ENCODE data around the gene MACROD1. TPM values are rescaled to one million over a fixed set of nuclear protein-coding genes. Genes with fewer than 3 reads are reported as not detected.

The MACROD1 gene
- total and polyA plus RNA-seq, 9 of the 15 experiments (the other 6 are each of a cell fraction or from before 2014, with no cell fraction given) = 1.1 to 60.0 (median 26.4) TPM

DNA sequence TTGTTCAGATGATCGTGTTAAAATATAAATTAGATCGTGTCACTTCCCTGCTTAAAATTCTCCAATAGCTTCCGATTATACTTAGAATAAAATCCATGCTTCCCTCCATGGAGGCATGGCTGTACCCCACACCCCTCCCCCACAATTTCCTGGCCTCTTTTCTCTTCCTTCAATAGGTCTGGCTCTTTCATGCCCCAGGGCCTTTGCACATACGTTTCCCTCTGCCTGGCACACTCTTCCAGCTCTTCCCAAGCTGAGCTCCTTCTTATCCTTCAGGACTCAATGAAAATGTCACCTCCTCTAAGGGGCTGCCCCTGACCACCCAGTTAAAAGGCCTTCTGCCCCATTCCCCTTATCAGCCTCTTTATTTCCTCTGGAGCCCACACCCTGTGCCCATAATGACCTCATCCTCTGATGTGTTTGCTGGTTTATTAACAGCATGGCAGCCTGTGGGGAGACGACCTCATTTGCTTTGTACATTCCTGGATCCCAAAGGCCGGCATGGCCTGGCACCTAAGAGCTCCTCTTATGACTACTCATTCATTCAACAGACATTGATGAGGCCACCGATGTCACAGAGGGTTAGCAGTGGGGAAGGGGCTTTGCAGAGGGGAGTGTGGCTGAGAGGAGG is 139.2 kb downstream of the MACROD1 start:
- FAIRE-seq (no peak), ATAC-seq (no peak), DNase-seq (ENCODE audit: extremely low read depth in 1 of 4, low spot score in 3 of 4) (no peak)
- Histone ChIP-seq H3K27ac (ENCODE audit: extremely low read depth, low read depth, low read length) (no peak overlapping the region), H3K4me2 (ENCODE audit: insufficient read depth, low read length) (no peak overlapping the region), H3K9me3 (replicated peaks; ENCODE audit: control insufficient read depth, insufficient read depth, low read depth, low read length) (no peaks in the 10 kb centered on the region), H3K9ac (ENCODE audit: insufficient read depth in 1 of 2, low read depth in 2 of 2, low read length in 2 of 2) (no peak overlapping the region), H3K4me1 (replicated peaks in 1 of 2; ENCODE audit: control insufficient read depth in 2 of 2, insufficient read depth in 2 of 2, low read length in 2 of 2) (peaks cover 0 to 38% of the 10 kb centered on the region in 2 experiments; a peak in 2 of 5 replicates), H3K36me3 (ENCODE audit: control insufficient read depth, insufficient read depth, low read length) (no peaks in the 10 kb centered on the region), H3K79me2 (ENCODE audit: control insufficient read depth, insufficient read depth, low read length) (no peaks in the 10 kb centered on the region), H3K27me3 (ENCODE audit: control insufficient read depth in 2 of 2, insufficient read depth in 2 of 2, low read length in 2 of 2) (no peaks in the 10 kb centered on the region), H2AFZ (ENCODE audit: low read depth, low read length) (no peak overlapping the region), H3K4me3 (no peak overlapping the region), H3K9me1 (ENCODE audit: control insufficient read depth, insufficient read depth, low read length) (no peaks in the 10 kb centered on the region), H4K20me1 (replicated peaks; ENCODE audit: control insufficient read depth, insufficient read depth, low read length) (peaks cover 68% of the 10 kb centered on the region)
- intact Hi-C loops (cut with micrococcal nuclease) = no loop called here
- in situ Hi-C loops (cut with MboI) = no loop called here
- no TSS peak for BruUV-seq (replicated peaks)
- 58% methylated on average over 7 of the region's 7 CpGs for WGBS (ENCODE audit: insufficient coverage, low coverage, missing lambda C conversion rate)
- TF ChIP-seq CCNT2 (IDR thresholded peaks at IDR 0.05; ENCODE audit: borderline replicate concordance, extremely low read depth, insufficient read length, low read depth, low read length) (no peak), MEIS2 (IDR thresholded peaks at IDR 0.05; ENCODE audit: partially characterized antibody) (no peak)
- CTCF ChIA-PET (ENCODE audit: low intra/inter-chr PET ratio) = no interaction called here
- POLR2A ChIA-PET = interaction anchor here (0.7 to 1.0 kb wide), 3 partner anchors 10 to 49 kb away, joined by 3 to 4 read pairs (median 3); no protein-coding TSS in a partner anchor

DNA sequence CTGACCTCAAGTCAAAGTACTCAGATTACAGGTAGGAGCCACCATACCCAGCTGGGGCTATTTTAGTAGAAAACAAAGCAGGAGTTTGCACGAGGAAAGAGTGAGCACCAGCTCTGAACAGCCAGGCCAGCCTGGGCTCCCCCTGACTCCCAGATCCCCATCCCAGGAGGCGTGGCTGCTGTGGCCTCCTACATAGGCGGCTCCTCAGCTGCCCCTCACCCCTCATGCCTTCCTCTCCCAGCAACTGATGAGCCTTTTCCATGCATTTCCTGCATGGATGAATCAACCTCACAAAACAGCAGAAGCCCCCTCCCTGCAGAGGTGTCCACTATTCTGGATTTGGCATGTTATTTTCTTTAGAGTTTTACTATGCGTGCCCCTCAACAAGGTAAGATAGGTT is 140.7 kb downstream of the MACROD1 start:
- Histone ChIP-seq H3K4me3 (no peak overlapping the region), H3K4me1 (replicated peaks in 1 of 2; ENCODE audit: control insufficient read depth in 2 of 2, insufficient read depth in 2 of 2, low read length in 2 of 2) (peaks cover 0 to 42% of the 10 kb centered on the region in 2 experiments; a peak in 2 of 5 replicates), H4K20me1 (replicated peaks; ENCODE audit: control insufficient read depth, insufficient read depth, low read length) (peaks cover 59% of the 10 kb centered on the region), H3K9me3 (replicated peaks; ENCODE audit: control insufficient read depth, insufficient read depth, low read depth, low read length) (no peaks in the 10 kb centered on the region), H3K79me2 (ENCODE audit: control insufficient read depth, insufficient read depth, low read length) (no peaks in the 10 kb centered on the region), H3K27me3 (ENCODE audit: control insufficient read depth in 2 of 2, insufficient read depth in 2 of 2, low read length in 2 of 2) (peaks cover 0 to 4% of the 10 kb centered on the region in 2 experiments; a peak in 1 of 5 replicates), H3K9ac (ENCODE audit: insufficient read depth in 1 of 2, low read depth in 2 of 2, low read length in 2 of 2) (peak overlapping the region in 1 of 2 experiments; percentile 58; a peak in 2 of 4 replicates), H2AFZ (ENCODE audit: low read depth, low read length) (no peak overlapping the region), H3K36me3 (ENCODE audit: control insufficient read depth, insufficient read depth, low read length) (no peaks in the 10 kb centered on the region), H3K27ac (ENCODE audit: extremely low read depth, low read depth, low read length) (no peak overlapping the region), H3K9me1 (ENCODE audit: control insufficient read depth, insufficient read depth, low read length) (no peaks in the 10 kb centered on the region), H3K4me2 (ENCODE audit: insufficient read depth, low read length) (no peak overlapping the region)
- intact Hi-C loops (cut with micrococcal nuclease) = no loop called here
- in situ Hi-C loops (cut with MboI) = no loop called here
- no TSS peak for BruUV-seq (replicated peaks)
- no peak for ATAC-seq
- WGBS (ENCODE audit: insufficient coverage, low coverage, missing lambda C conversion rate) = 61% methylated on average over 4 of the region's 4 CpGs
- TF ChIP-seq, protein P1, sequence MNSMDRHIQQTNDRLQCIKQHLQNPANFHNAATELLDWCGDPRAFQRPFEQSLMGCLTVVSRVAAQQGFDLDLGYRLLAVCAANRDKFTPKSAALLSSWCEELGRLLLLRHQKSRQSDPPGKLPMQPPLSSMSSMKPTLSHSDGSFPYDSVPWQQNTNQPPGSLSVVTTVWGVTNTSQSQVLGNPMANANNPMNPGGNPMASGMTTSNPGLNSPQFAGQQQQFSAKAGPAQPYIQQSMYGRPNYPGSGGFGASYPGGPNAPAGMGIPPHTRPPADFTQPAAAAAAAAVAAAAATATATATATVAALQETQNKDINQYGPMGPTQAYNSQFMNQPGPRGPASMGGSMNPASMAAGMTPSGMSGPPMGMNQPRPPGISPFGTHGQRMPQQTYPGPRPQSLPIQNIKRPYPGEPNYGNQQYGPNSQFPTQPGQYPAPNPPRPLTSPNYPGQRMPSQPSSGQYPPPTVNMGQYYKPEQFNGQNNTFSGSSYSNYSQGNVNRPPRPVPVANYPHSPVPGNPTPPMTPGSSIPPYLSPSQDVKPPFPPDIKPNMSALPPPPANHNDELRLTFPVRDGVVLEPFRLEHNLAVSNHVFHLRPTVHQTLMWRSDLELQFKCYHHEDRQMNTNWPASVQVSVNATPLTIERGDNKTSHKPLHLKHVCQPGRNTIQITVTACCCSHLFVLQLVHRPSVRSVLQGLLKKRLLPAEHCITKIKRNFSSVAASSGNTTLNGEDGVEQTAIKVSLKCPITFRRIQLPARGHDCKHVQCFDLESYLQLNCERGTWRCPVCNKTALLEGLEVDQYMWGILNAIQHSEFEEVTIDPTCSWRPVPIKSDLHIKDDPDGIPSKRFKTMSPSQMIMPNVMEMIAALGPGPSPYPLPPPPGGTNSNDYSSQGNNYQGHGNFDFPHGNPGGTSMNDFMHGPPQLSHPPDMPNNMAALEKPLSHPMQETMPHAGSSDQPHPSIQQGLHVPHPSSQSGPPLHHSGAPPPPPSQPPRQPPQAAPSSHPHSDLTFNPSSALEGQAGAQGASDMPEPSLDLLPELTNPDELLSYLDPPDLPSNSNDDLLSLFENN (IDR thresholded peaks at IDR 0.05; ENCODE audit: low read depth in 2 of 2, low read length in 2 of 2) = no peak
- TF ChIP-seq ZNF134 (CRISPR knock-in tag; conservative IDR thresholded peaks at IDR 0.05) = 0 out of 2 replicates have a peak, but pooled peaks have one; percentile 6
- no peak for FAIRE-seq
- CTCF ChIA-PET (ENCODE audit: low intra/inter-chr PET ratio) = no interaction called here
- no peak for DNase-seq (ENCODE audit: extremely low read depth in 1 of 4, low spot score in 3 of 4)
- POLR2A ChIA-PET = interaction anchor here (0.7 to 1.5 kb wide), 2 partner anchors 9 to 1474 kb away, joined by 3 to 8 read pairs; no protein-coding TSS in a partner anchor
